HepG2 (cell line): ENCODE data around the gene SUB1.

ENCODE experiments used
- ATF2 ChIP-seq: sonication (generic); formaldehyde crosslinking; IDR thresholded peaks from 2 replicates; pipeline ENCODE4 v1.4.0; 2020; ENCODE audit warnings: missing genetic modification reagents
- CEBPZ ChIP-seq: IDR thresholded peaks from 2 replicates; pipeline ENCODE4 v1.6.1; 2012; ENCODE audit warnings: low read length, improper control_type of control experiment
- CTCF ChIP-seq: sonication (generic); formaldehyde crosslinking; IDR thresholded peaks from 2 replicates; pipeline ENCODE4 v1.5.0; 2020; ENCODE audit warnings: mild to moderate bottlenecking, missing genetic modification reagents, moderate library complexity
- HNF4G ChIP-seq, 2 experiments: sonication (generic) in 1 of 2; formaldehyde crosslinking in 1 of 2; IDR thresholded peaks; 2 replicates each; pipeline versions ENCODE4 v1.4.0 to v1.6.1; 2011 to 2020; ENCODE audit warnings: borderline replicate concordance in 2 of 2, low read depth in 2 of 2, mild to moderate bottlenecking in 2 of 2, low read length in 1 of 2, missing genetic modification reagents in 1 of 2, moderate library complexity in 1 of 2
- JUN ChIP-seq: sonication (generic); formaldehyde crosslinking; IDR thresholded peaks from 2 replicates; pipeline ENCODE4 v1.4.0; 2020; ENCODE audit warnings: mild to moderate bottlenecking, missing genetic modification reagents
- MAFG ChIP-seq: sonication (generic); formaldehyde crosslinking; IDR thresholded peaks from 2 replicates; pipeline ENCODE4 v1.5.1; 2020; ENCODE audit warnings: mild to moderate bottlenecking, missing genetic modification reagents
- MXD4 ChIP-seq: IDR thresholded peaks from 2 replicates; pipeline ENCODE4 v1.6.1; 2016; ENCODE audit warnings: mild to moderate bottlenecking, missing biosample characterization, missing genetic modification reagents
- PLRG1 ChIP-seq: fragments of 450-650 bp; conservative IDR thresholded peaks from 2 replicates; pipeline ENCODE4 v1.6.1; 2016
- POLR2A ChIP-seq, 2 experiments: IDR thresholded peaks; 2 replicates each; pipeline ENCODE4 v1.6.1; 2011; ENCODE audit warnings: low read depth in 2 of 2, low read length in 2 of 2, mild to moderate bottlenecking in 1 of 2, moderate library complexity in 1 of 2; ENCODE audit not compliant: insufficient read depth in 1 of 2
- SMAD3 ChIP-seq: sonication (generic); formaldehyde crosslinking; IDR thresholded peaks from 2 replicates; pipeline ENCODE4 v1.4.0; 2020; ENCODE audit warnings: missing genetic modification reagents
- ZNF24 ChIP-seq: fragments of 450-650 bp; IDR thresholded peaks from 2 replicates; pipeline ENCODE4 v1.6.1; 2017; ENCODE audit warnings: antibody characterized with exemption, mild to moderate bottlenecking
- ZNF652 ChIP-seq: IDR thresholded peaks from 2 replicates; pipeline ENCODE4 v1.6.1; 2016; ENCODE audit warnings: low read depth, borderline replicate concordance
- ZUFSP ChIP-seq: sonication (generic); formaldehyde crosslinking; IDR thresholded peaks from 2 replicates; pipeline ENCODE4 v1.9.0; 2021; ENCODE audit warnings: missing genetic modification reagents, mild to moderate bottlenecking, borderline replicate concordance

GRCh38 chr5:32565145-32565544 lies 20.2 kb upstream of the SUB1 start:
- no peak for TF ChIP-seq CTCF (CRISPR knock-in tag)
- TF ChIP-seq MXD4 (CRISPR knock-in tag), result no peak
- TF ChIP-seq SMAD3, result no peak
- TF ChIP-seq ATF2 (CRISPR knock-in tag), result no peak
- no peak for TF ChIP-seq JUN (CRISPR knock-in tag)
- no peak for TF ChIP-seq CEBPZ
- no peak for TF ChIP-seq POLR2A (IDR thresholded peaks at IDR 0.05; ENCODE audit: insufficient read depth in 1 of 2, low read depth in 2 of 2, low read length in 2 of 2)
- no peak for TF ChIP-seq HNF4G (IDR thresholded peaks at IDR 0.05; ENCODE audit: borderline replicate concordance, low read depth, low read length)
- no peak for TF ChIP-seq HNF4G (CRISPR knock-in tag; IDR thresholded peaks at IDR 0.05; ENCODE audit: borderline replicate concordance, low read depth)
- no peak for TF ChIP-seq ZNF652 (CRISPR knock-in tag)
- TF ChIP-seq PLRG1, result no peak
- no peak for TF ChIP-seq MAFG (CRISPR knock-in tag)
- no peak for TF ChIP-seq ZUFSP
- TF ChIP-seq ZNF24, result no peak
